ENCODE measurements around the gene ZNF860.

GRCh38 chr3:31934866-31935265, 46.7 kb upstream of the ZNF860 start:
- TF ChIP-seq CTCF (conservative IDR thresholded peaks at IDR 0.05 in 1 of 2, IDR thresholded peaks at IDR 0.05 in 1 of 2; ENCODE audit: extremely low read depth in 1 of 2, insufficient read depth in 1 of 2, low read depth in 1 of 2, low read length in 2 of 2) (no peak), EZH2 (IDR thresholded peaks at IDR 0.05; ENCODE audit: borderline replicate concordance, low read length) (no peak)
